HG02840 (cell line): ENCODE measurements around the gene DENND6A.
"Not testable (repeated sequence)": the region's sequence is repeated elsewhere in the genome, so short reads cannot be mapped to it uniquely, and the experiment has no call there.

ENCODE experiments used
- ATAC-seq: cut with Tn5 transposase; IDR thresholded peaks from one replicate; pipeline ENCODE4 v1.9.1; 2021; ENCODE audit warnings: mild to moderate bottlenecking, moderate library complexity, moderate number of reproducible peaks; ENCODE audit not compliant: unreplicated experiment, low FRiP score

DENND6A gene

GRCh38 chr3:57692396-57693147, at the start of gene DENND6A:
Gene DENND6A, minus strand, starts transcription at chr3:57693077. Its CDS starts 59 bp downstream, at chr3:57693018.
- peak; percentile 80 for ATAC-seq

- ATAC-seq, result no peak
These were observed 47.1 kb upstream of the DENND6A start for GRCh38 chr3:57740027-57740426.

GRCh38 chr3:57738391-57738790, 45.5 kb upstream of the DENND6A start:
- ATAC-seq, result no peak

GRCh38 chr3:57737840-57738239, 45.0 kb upstream of the DENND6A start:
- ATAC-seq, result no peak

- no peak for ATAC-seq
These were observed 42.5 kb upstream of the DENND6A start for GRCh38 chr3:57735405-57735804.

GRCh38 chr3:57733790-57734189, 40.9 kb upstream of the DENND6A start:
- ATAC-seq, result no peak

GRCh38 chr3:57731311-57731710, 38.4 kb upstream of the DENND6A start:
- no peak for ATAC-seq

- no peak for ATAC-seq
These were observed 37.8 kb upstream of the DENND6A start for GRCh38 chr3:57730682-57731081.

- ATAC-seq, result no peak
These were observed 36.6 kb upstream of the DENND6A start for GRCh38 chr3:57729334-57730045.

GRCh38 chr3:57727106-57727505, 34.2 kb upstream of the DENND6A start:
- no peak for ATAC-seq

GRCh38 chr3:57726397-57726796, 33.5 kb upstream of the DENND6A start:
- no peak for ATAC-seq

- ATAC-seq, result no peak
These were observed 25.2 kb upstream of the DENND6A start for GRCh38 chr3:57718118-57718517.

- ATAC-seq, result no peak
These were observed 24.5 kb upstream of the DENND6A start for GRCh38 chr3:57717205-57717868.

GRCh38 chr3:57715686-57716085, 22.8 kb upstream of the DENND6A start:
- ATAC-seq, result no peak

GRCh38 chr3:57709559-57709958, 16.7 kb upstream of the DENND6A start:
- ATAC-seq, result no peak

- no peak for ATAC-seq
These were observed 16.2 kb upstream of the DENND6A start for GRCh38 chr3:57709031-57709430.

GRCh38 chr3:57706462-57706861, 13.6 kb upstream of the DENND6A start:
- no peak for ATAC-seq

GRCh38 chr3:57705351-57705750, 12.5 kb upstream of the DENND6A start:
- ATAC-seq, result not testable (repeated sequence)

- ATAC-seq, result no peak
These were observed 8.9 kb upstream of the DENND6A start for GRCh38 chr3:57701781-57702180.

GRCh38 chr3:57700737-57701136, 7.9 kb upstream of the DENND6A start:
- no peak for ATAC-seq

GRCh38 chr3:57699591-57699990, 6.7 kb upstream of the DENND6A start:
- no peak for ATAC-seq
